Activated naive CD4-positive, alpha-beta T cell treated with anti-CD3 and anti-CD28 coated beads for 36 hours (primary cell): Measurements from ENCODE around the gene LCP2. TPM values are rescaled to one million over a fixed set of nuclear protein-coding genes. Genes with fewer than 3 reads are reported as not detected.

Experiments
- CTCF ChIA-PET: fragments of 350-600 bp; sonication (Branson Sonifier 250); formaldehyde crosslinking; loops from one replicate; lab custom pipeline; 2021; ENCODE audit warnings: antibody characterized with exemption; lab: Charles Lee
- DNase-seq: peaks from one replicate; pipeline ENCODE4 v3.0.0-alpha.2; 2020
- H3K27ac Mint-ChIP-seq: one replicate; pipeline ENCODE4 v1.8.0; 2021; ENCODE audit warnings: mild to moderate bottlenecking, mixed read lengths
- H3K27me3 Mint-ChIP-seq: one replicate; pipeline ENCODE4 v1.8.0; 2021; ENCODE audit warnings: low read depth, mixed read lengths
- H3K36me3 Mint-ChIP-seq: one replicate; pipeline ENCODE4 v1.8.0; 2021; ENCODE audit warnings: low read depth, mixed read lengths
- H3K4me1 Mint-ChIP-seq: one replicate; pipeline ENCODE4 v1.8.0; 2021; ENCODE audit warnings: low read depth, mixed read lengths
- H3K4me3 Mint-ChIP-seq: one replicate; pipeline ENCODE4 v1.8.0; 2021; ENCODE audit warnings: mild to moderate bottlenecking, moderate library complexity, mixed read lengths
- H3K9me3 Mint-ChIP-seq: one replicate; pipeline ENCODE4 v1.8.0; 2021; ENCODE audit warnings: mixed read lengths
- intact Hi-C: fragments of 100-400 bp; cut with micrococcal nuclease; formaldehyde crosslinking; loops from one replicate; pipeline ENCODE4 v1.15.1; 2023
- total RNA-seq, 2 experiments: library from RNA; stranded (reverse); gene quantifications; one replicate each; pipeline ENCODE4 v1.2.3, GENCODE V29; 2021

LCP2 gene
- total RNA-seq, 2 experiments from 2014 or later, result 115 to 122 TPM

GRCh38 chr5:170200876-170201275, 96.7 kb downstream of the LCP2 start:
- no peaks in the 10 kb centered on the region for H3K36me3 Mint-ChIP-seq
- CTCF ChIA-PET, result interaction anchor here (1.2 kb wide), 1 partner anchor 433 kb away, joined by 3 read pairs; no protein-coding TSS in a partner anchor
- no peaks in the 10 kb centered on the region for H3K4me1 Mint-ChIP-seq
- H3K4me3 Mint-ChIP-seq, result no peak overlapping the region
- H3K27ac Mint-ChIP-seq, result no peak overlapping the region
- intact Hi-C loops, result no loop called here
- H3K9me3 Mint-ChIP-seq, result no peaks in the 10 kb centered on the region
- no peaks in the 10 kb centered on the region for H3K27me3 Mint-ChIP-seq
- DNase-seq, result no peak

Other genes starting within 250 kb of the LCP2 start
- gene FOXI1, start 191.9 kb downstream of the LCP2 start, total RNA-seq, result not detected
- not detected for gene C5orf58, start 64.8 kb downstream of the LCP2 start, total RNA-seq
- gene KCNMB1, start 91.6 kb upstream of the LCP2 start, total RNA-seq, result under 1 TPM in 1 of 2 experiments, not detected in 1; 0.05 TPM
- not detected for gene KCNIP1, start 206.2 kb upstream of the LCP2 start, total RNA-seq